GM18507 (cell line): ENCODE data around the gene KCNJ18.
"Not testable (repeated sequence)": the region's sequence is repeated elsewhere in the genome, so short reads cannot be mapped to it uniquely, and the experiment has no call there.

ENCODE experiments used
- DNase-seq: peaks from one replicate; pipeline ENCODE4 v3.0.0; 2011; ENCODE audit warnings: low read depth; ENCODE audit not compliant: insufficient read length; ENCODE audit errors: extremely low spot score
- FAIRE-seq: peaks from 2 replicates; lab custom pipeline; 2011; peaks lifted over from hg19 to GRCh38; lab: Jason Lieb, UNC

Gene KCNJ18

GRCh38 chr17:21744621-21745020 is 52.3 kb downstream of the KCNJ18 start:
- FAIRE-seq, DNase-seq: not testable (repeated sequence)

GRCh38 chr17:21745385-21746054 is 53.2 kb downstream of the KCNJ18 start:
- not testable (repeated sequence) for FAIRE-seq, DNase-seq

- FAIRE-seq, DNase-seq: not testable (repeated sequence)
Observed at GRCh38 chr17:21746415-21746814, 54.1 kb downstream of the KCNJ18 start.

GRCh38 chr17:21747195-21747915 is 55.0 kb downstream of the KCNJ18 start:
- DNase-seq, FAIRE-seq: not testable (repeated sequence)

- not testable (repeated sequence) for DNase-seq, FAIRE-seq
Observed at GRCh38 chr17:21748686-21749085, 56.4 kb downstream of the KCNJ18 start.

GRCh38 chr17:21749696-21750531 is 57.6 kb downstream of the KCNJ18 start:
- not testable (repeated sequence) for FAIRE-seq, DNase-seq

GRCh38 chr17:21751111-21751510 is 58.8 kb downstream of the KCNJ18 start:
- DNase-seq, FAIRE-seq: not testable (repeated sequence)
